Measurements from ENCODE around the gene TYRO3. TPM values are rescaled to one million over a fixed set of nuclear protein-coding genes. Genes with fewer than 3 reads are reported as not detected.

Gene TYRO3
- total RNA-seq, 1 donor from 2014 or later = 0.22 TPM

GRCh38 chr15:41564286-41564959 lies 5.4 kb downstream of the TYRO3 start:
- Mint-ChIP-seq H3K4me3 (no peak overlapping the region), H3K4me1 (peaks cover 4% of the 10 kb centered on the region), H3K27ac (no peak overlapping the region), H3K27me3 (peaks cover 24% of the 10 kb centered on the region), H3K9me3 (no peaks in the 10 kb centered on the region), H3K36me3 (ENCODE audit: low read depth) (no peaks in the 10 kb centered on the region)
- ATAC-seq (ENCODE audit: low read depth) = no peak
- no peak for TF ChIP-seq CTCF (IDR thresholded peaks at IDR 0.05)
- intact Hi-C loops (cut with micrococcal nuclease) = no loop called here
- no peak for DNase-seq
- POLR2A ChIA-PET = interaction anchor here (1.0 kb wide), 1 partner anchor 10 kb away, joined by 3 read pairs; no protein-coding TSS in a partner anchor
- CTCF ChIA-PET = no interaction called here

DNA sequence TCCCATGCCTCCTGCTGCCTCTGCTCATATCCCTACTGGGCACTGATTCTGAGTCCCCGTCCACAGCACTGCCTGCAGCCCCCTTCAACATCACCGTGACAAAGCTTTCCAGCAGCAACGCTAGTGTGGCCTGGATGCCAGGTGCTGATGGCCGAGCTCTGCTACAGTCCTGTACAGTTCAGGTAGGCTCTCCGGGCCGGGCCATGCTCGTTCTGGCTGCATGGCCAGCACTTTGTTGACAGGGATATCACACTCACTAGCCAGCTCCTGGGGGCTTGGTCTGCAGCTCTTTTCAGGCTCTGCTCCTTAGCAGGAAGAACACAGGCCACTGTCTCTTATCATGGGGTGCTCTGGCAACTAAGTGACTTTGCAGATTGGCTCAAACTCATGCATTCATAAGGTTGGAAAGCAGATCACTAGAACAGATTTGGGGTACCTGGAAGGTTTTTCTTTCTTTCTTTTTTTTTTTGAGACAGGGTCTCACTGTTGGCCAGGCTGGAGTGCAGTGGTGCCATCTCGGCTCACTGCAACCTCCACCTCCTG lies 6.0 kb downstream of the TYRO3 start:
- Mint-ChIP-seq H3K4me3 (no peak overlapping the region), H3K36me3 (ENCODE audit: low read depth) (no peaks in the 10 kb centered on the region), H3K9me3 (no peaks in the 10 kb centered on the region), H3K27ac (no peak overlapping the region), H3K4me1 (no peaks in the 10 kb centered on the region), H3K27me3 (peaks cover 18% of the 10 kb centered on the region)
- POLR2A ChIA-PET = interaction anchor here (1.0 kb wide), 1 partner anchor 10 kb away, joined by 3 read pairs; no protein-coding TSS in a partner anchor
- intact Hi-C loops (cut with micrococcal nuclease) = no loop called here
- CTCF ChIA-PET = no interaction called here
- ATAC-seq (ENCODE audit: low read depth) (no peak), DNase-seq (no peak)
- no peak for TF ChIP-seq CTCF (IDR thresholded peaks at IDR 0.05)

DNA sequence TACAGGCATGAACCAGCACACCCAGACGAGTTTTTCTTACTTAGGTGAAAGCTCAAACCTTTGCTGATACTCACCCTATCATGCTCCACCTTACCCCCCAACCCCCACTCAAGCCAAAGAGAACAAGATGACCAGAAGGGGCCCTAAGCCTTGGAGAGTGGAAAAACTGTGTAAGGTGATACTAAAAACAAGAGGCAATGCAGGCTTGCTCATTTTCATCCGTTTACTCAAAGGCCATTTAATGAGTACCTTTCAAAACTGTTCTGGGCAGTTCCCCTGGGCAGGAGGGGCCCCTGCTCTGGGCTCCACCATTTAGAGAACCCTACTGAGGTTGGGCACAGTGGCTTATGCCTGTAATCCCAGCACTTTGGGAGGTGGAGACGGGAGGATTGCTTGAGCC lies 6.7 kb downstream of the TYRO3 start:
- no peak for DNase-seq
- Mint-ChIP-seq H3K27me3 (peaks cover 13% of the 10 kb centered on the region), H3K27ac (no peak overlapping the region), H3K4me3 (no peak overlapping the region), H3K36me3 (ENCODE audit: low read depth) (no peaks in the 10 kb centered on the region), H3K4me1 (no peaks in the 10 kb centered on the region), H3K9me3 (no peaks in the 10 kb centered on the region)
- POLR2A ChIA-PET = no interaction called here
- CTCF ChIA-PET = no interaction called here
- no peak for ATAC-seq (ENCODE audit: low read depth)
- no peak for TF ChIP-seq CTCF (IDR thresholded peaks at IDR 0.05)
- intact Hi-C loops (cut with micrococcal nuclease) = no loop called here

DNA sequence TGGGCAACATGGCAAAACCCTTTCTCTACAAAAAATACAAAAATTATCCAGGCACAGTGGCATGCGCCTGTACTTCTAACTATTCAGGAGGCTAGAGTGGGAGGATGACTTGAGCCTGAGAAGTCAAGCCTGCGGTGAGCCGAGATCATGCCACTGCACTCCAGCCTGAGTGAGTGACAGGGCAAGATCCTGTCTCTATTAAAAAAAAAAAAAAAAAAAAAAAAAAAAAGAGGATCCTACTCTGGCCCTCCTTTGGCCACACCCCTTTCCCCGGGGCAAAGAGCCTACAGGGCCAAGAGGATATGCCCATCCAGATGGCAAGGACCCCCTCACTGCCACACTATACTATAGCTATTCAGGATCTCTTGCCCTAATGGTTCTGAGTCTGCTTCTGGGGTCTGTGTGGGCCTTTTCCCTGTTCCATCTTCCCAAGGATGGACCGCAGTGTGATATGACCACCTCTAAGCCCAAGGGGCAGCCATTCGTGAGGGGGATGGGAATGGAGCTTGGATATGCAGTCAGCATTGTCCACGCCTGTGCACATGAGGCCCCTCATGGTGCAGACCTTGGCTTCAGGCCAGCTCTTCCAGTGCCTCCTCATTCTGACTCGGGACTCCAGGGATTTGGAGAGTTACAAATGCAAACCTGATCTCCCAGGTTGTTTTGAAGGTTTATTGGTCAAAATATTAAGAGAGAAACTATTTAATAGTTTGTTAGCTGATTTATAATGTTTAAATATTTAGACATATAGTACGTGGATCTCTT lies 7.3 kb downstream of the TYRO3 start:
- Mint-ChIP-seq H3K4me1 (no peaks in the 10 kb centered on the region), H3K9me3 (no peaks in the 10 kb centered on the region), H3K4me3 (no peak overlapping the region), H3K27ac (no peak overlapping the region), H3K36me3 (ENCODE audit: low read depth) (no peaks in the 10 kb centered on the region), H3K27me3 (peaks cover 9% of the 10 kb centered on the region)
- no peak for TF ChIP-seq CTCF (IDR thresholded peaks at IDR 0.05)
- intact Hi-C loops (cut with micrococcal nuclease) = no loop called here
- ChIA-PET POLR2A (no interaction called here), CTCF (no interaction called here)
- ATAC-seq (ENCODE audit: low read depth) (no peak), DNase-seq (no peak)

DNA sequence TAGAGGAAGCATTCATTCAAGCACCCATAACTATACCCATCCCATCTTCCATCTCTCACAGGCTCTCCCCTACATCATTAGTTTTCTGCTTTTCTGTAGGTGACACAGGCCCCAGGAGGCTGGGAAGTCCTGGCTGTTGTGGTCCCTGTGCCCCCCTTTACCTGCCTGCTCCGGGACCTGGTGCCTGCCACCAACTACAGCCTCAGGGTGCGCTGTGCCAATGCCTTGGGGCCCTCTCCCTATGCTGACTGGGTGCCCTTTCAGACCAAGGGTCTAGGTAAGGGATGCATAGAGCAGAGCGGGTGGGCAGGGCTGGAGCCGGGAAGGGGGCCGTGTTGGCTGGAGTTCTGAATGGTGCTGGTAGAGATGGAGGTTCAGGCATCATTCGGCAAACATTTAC lies 8.2 kb downstream of the TYRO3 start:
- Mint-ChIP-seq H3K4me1 (no peaks in the 10 kb centered on the region), H3K36me3 (ENCODE audit: low read depth) (no peaks in the 10 kb centered on the region), H3K27ac (no peak overlapping the region), H3K27me3 (peaks cover 10% of the 10 kb centered on the region), H3K4me3 (no peak overlapping the region), H3K9me3 (no peaks in the 10 kb centered on the region)
- no peak for TF ChIP-seq CTCF (IDR thresholded peaks at IDR 0.05)
- CTCF ChIA-PET = no interaction called here
- ATAC-seq (ENCODE audit: low read depth) (no peak), DNase-seq (no peak)
- POLR2A ChIA-PET = no interaction called here
- intact Hi-C loops (cut with micrococcal nuclease) = no loop called here
